ENCODE data around the gene ABCD2. TPM values are rescaled to one million over a fixed set of nuclear protein-coding genes. Genes with fewer than 3 reads are reported as not detected.
"Not testable (repeated sequence)": the region's sequence is repeated elsewhere in the genome, so short reads cannot be mapped to it uniquely, and the experiment has no call there.

The ABCD2 gene
- total RNA-seq, 1 experiment from 2014 or later, result not detected

DNA sequence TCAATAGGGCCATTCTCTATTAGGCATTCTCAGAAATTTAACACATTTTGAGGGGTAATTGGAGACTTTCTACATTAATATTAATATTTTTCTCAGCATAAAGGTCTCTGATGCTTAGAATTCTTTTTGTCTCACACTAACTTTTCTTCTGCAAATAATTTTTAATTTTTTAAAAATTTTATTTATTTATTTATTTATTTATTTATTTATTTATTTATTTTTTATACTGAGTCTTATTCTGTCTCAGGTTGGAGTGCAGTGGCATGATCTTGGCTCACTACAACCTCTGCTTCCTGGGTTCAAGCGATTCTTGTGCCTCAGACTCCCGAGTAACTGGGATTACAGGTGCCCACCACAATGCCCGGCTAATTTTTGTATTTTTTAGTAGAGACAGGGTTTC lies 17.7 kb downstream of the ABCD2 start:
- DNase-seq (ENCODE audit: low read depth, low spot score); H3K27me3 ChIP-seq (ENCODE audit: insufficient read depth, low read length); H4K20me1 ChIP-seq (ENCODE audit: insufficient read depth); H3K4me3 ChIP-seq (replicated peaks in 1 of 2; ENCODE audit: low read depth in 1 of 2, low read length in 2 of 2); H2AFZ ChIP-seq (ENCODE audit: low read depth, low read length, poor library complexity, severe bottlenecking); H3K9me2 ChIP-seq (ENCODE audit: insufficient read depth); H3K9ac ChIP-seq (ENCODE audit: low read length); H3K36me3 ChIP-seq (ENCODE audit: control insufficient read depth in 1 of 2, insufficient read depth in 2 of 2, low read length in 2 of 2); H3K9me3 ChIP-seq (ENCODE audit: control insufficient read depth in 1 of 2, insufficient read depth in 1 of 2, low read depth in 1 of 2, low read length in 2 of 2); H3K4me2 ChIP-seq (ENCODE audit: low read length); BruUV-seq (replicated peaks); H3K27ac ChIP-seq (ENCODE audit: low read depth, low read length); RAD21 ChIA-PET (ENCODE audit: low non-redundant PET in 1 of 2, low total read pairs in 2 of 2, uncharacterized antibody in 2 of 2, unreplicated experiment in 2 of 2); POLR2A ChIA-PET; ATAC-seq; intact Hi-C loops (cut with micrococcal nuclease); CTCF ChIA-PET; H3K79me2 ChIP-seq (ENCODE audit: insufficient read depth, low read length): not testable (repeated sequence)
- H3K4me1 ChIP-seq (ENCODE audit: control insufficient read depth in 1 of 2, insufficient read depth in 2 of 2, low read length in 2 of 2), result peaks cover 21 to 24% of the 10 kb centered on the region in 2 experiments

DNA sequence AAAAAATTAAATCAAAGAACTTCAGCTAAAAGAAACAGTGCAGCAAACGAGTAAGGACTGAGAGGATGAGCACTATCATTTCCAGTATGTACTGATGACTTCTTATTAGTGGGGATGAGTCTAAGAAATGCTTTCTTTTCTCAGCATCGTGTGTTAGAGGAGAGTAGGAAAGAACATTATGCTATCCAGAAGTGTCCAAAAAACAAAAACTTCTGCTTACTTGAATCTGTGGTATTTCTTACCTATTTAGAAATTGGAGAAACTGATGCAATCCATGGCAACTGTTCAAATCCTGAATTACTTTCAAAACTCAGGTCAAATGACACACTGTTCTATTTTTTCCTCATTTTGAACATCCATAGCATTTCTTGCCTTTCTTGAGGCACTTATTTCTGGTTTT lies 23.7 kb downstream of the ABCD2 start:
- Histone ChIP-seq H3K27me3 (ENCODE audit: insufficient read depth, low read length) (no peaks in the 10 kb centered on the region), H3K9me2 (ENCODE audit: insufficient read depth) (no peaks in the 10 kb centered on the region), H3K9ac (ENCODE audit: low read length) (no peak overlapping the region), H3K79me2 (ENCODE audit: insufficient read depth, low read length) (no peaks in the 10 kb centered on the region), H3K9me3 (ENCODE audit: control insufficient read depth in 1 of 2, insufficient read depth in 1 of 2, low read depth in 1 of 2, low read length in 2 of 2) (no peaks in the 10 kb centered on the region), H2AFZ (ENCODE audit: low read depth, low read length, poor library complexity, severe bottlenecking) (no peak overlapping the region), H3K4me1 (ENCODE audit: control insufficient read depth in 1 of 2, insufficient read depth in 2 of 2, low read length in 2 of 2) (no peaks in the 10 kb centered on the region), H3K4me2 (ENCODE audit: low read length) (no peak overlapping the region), H3K36me3 (ENCODE audit: control insufficient read depth in 1 of 2, insufficient read depth in 2 of 2, low read length in 2 of 2) (no peaks in the 10 kb centered on the region), H3K27ac (ENCODE audit: low read depth, low read length) (no peak overlapping the region), H3K4me3 (replicated peaks in 1 of 2; ENCODE audit: low read depth in 1 of 2, low read length in 2 of 2) (no peak overlapping the region), H4K20me1 (ENCODE audit: insufficient read depth) (no peaks in the 10 kb centered on the region)
- TF ChIP-seq POLR2A (IDR thresholded peaks at IDR 0.05; ENCODE audit: borderline replicate concordance, extremely low read depth, insufficient read depth, insufficient read length) (no peak), CEBPB (IDR thresholded peaks at IDR 0.05; ENCODE audit: low read depth) (peak; percentile 44; the same call in 1 of the 2 replicates)
- no peak for DNase-seq (ENCODE audit: low read depth, low spot score)
- no peak for ATAC-seq
- ChIA-PET RAD21 (ENCODE audit: low non-redundant PET in 1 of 2, low total read pairs in 2 of 2, uncharacterized antibody in 2 of 2, unreplicated experiment in 2 of 2) (no interaction called here), POLR2A (no interaction called here), CTCF (no interaction called here)
- BruUV-seq (replicated peaks), result no TSS peak
- intact Hi-C loops (cut with micrococcal nuclease), result no loop called here

- intact Hi-C loops (cut with micrococcal nuclease), result no loop called here
- ATAC-seq, result no peak
- no peaks in the 10 kb centered on the region for H4K20me1 ChIP-seq (ENCODE audit: insufficient read depth)
- no peak overlapping the region for H3K27ac ChIP-seq (ENCODE audit: low read depth, low read length)
- POLR2A ChIA-PET, result no interaction called here
- DNase-seq (ENCODE audit: low read depth, low spot score), result no peak
- H3K79me2 ChIP-seq (ENCODE audit: insufficient read depth, low read length), result no peaks in the 10 kb centered on the region
- no peak overlapping the region for H2AFZ ChIP-seq (ENCODE audit: low read depth, low read length, poor library complexity, severe bottlenecking)
- H3K4me1 ChIP-seq (ENCODE audit: control insufficient read depth in 1 of 2, insufficient read depth in 2 of 2, low read length in 2 of 2), result no peaks in the 10 kb centered on the region
- H3K27me3 ChIP-seq (ENCODE audit: insufficient read depth, low read length), result no peaks in the 10 kb centered on the region
- TF ChIP-seq ZNF274 (IDR thresholded peaks at IDR 0.05; ENCODE audit: low read depth, low read length) (no peak), TCF7L2 (IDR thresholded peaks at IDR 0.05; ENCODE audit: borderline replicate concordance, extremely low read depth, insufficient read depth, insufficient read length) (no peak), POLR2A (IDR thresholded peaks at IDR 0.05; ENCODE audit: borderline replicate concordance, extremely low read depth, insufficient read depth, insufficient read length) (no peak), YY1 (IDR thresholded peaks at IDR 0.05; ENCODE audit: extremely low read depth, insufficient replicate concordance, low read depth, low read length) (no peak), RAD21 (IDR thresholded peaks at IDR 0.05; ENCODE audit: low read depth) (no peak), FOSL1 (IDR thresholded peaks at IDR 0.05; ENCODE audit: low read depth) (no peak)
- TF ChIP-seq, protein P1, sequence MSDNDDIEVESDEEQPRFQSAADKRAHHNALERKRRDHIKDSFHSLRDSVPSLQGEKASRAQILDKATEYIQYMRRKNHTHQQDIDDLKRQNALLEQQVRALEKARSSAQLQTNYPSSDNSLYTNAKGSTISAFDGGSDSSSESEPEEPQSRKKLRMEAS (IDR thresholded peaks at IDR 0.05), result no peak
- H3K9ac ChIP-seq (ENCODE audit: low read length), result no peak overlapping the region
- no peak overlapping the region for H3K4me2 ChIP-seq (ENCODE audit: low read length)
- RAD21 ChIA-PET (ENCODE audit: low non-redundant PET in 1 of 2, low total read pairs in 2 of 2, uncharacterized antibody in 2 of 2, unreplicated experiment in 2 of 2), result no interaction called here
- no peaks in the 10 kb centered on the region for H3K36me3 ChIP-seq (ENCODE audit: control insufficient read depth in 1 of 2, insufficient read depth in 2 of 2, low read length in 2 of 2)
- H3K9me2 ChIP-seq (ENCODE audit: insufficient read depth), result no peaks in the 10 kb centered on the region
- H3K9me3 ChIP-seq (ENCODE audit: control insufficient read depth in 1 of 2, insufficient read depth in 1 of 2, low read depth in 1 of 2, low read length in 2 of 2), result no peaks in the 10 kb centered on the region
- CTCF ChIA-PET, result no interaction called here
- BruUV-seq (replicated peaks), result no TSS peak
- no peak overlapping the region for H3K4me3 ChIP-seq (replicated peaks in 1 of 2; ENCODE audit: low read depth in 1 of 2, low read length in 2 of 2)
Measured at GRCh38 chr12:39592295-39592694, 27.3 kb downstream of the ABCD2 start.
